Endothelial cell of umbilical vein (primary cell): ENCODE results near the gene C1R.

Source experiments
- POLR2AphosphoS5 ChIP-seq: IDR thresholded peaks from 2 replicates; pipeline ENCODE4 v1.6.1; 2012; ENCODE audit warnings: low read depth, mild to moderate bottlenecking, control low read depth, low read length, moderate library complexity; ENCODE audit not compliant: insufficient read depth
- TF ChIP-seq, protein P1 (sequence below), 2 donors: IDR thresholded peaks; 1 replicate in 1 of 2; 2 replicates in 1 of 2; pipeline ENCODE4 v1.5.1; 2011; ENCODE audit warnings: low read length in 2 of 2, mild to moderate bottlenecking in 2 of 2, moderate library complexity in 2 of 2, control low read depth in 1 of 2, inconsistent platforms in 1 of 2, low read depth in 1 of 2; ENCODE audit not compliant: insufficient read depth in 1 of 2; ENCODE audit errors: extremely low read depth in 1 of 2

DNA sequence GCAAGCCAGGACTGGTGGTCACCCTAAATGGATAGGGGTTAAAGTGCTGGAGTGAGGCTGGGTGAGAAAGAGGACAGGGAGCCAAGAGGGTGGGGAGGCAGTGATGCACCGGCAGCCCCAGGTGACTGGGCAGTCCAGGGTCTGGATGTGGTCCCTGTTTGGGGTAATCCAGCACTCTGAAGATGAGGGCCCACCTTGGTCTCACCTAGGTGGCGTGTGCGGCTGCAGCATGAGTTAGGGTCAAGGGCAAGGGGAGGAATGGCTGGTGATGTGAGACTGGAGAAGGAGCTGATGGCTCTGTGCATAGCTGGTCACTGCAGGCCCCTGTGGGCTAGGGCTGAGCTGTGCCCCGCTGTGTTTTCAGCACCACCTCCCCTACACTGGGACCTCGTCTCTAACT is 18.4 kb upstream of the C1R start:
- no peak for TF ChIP-seq POLR2AphosphoS5
- TF ChIP-seq, protein P1, sequence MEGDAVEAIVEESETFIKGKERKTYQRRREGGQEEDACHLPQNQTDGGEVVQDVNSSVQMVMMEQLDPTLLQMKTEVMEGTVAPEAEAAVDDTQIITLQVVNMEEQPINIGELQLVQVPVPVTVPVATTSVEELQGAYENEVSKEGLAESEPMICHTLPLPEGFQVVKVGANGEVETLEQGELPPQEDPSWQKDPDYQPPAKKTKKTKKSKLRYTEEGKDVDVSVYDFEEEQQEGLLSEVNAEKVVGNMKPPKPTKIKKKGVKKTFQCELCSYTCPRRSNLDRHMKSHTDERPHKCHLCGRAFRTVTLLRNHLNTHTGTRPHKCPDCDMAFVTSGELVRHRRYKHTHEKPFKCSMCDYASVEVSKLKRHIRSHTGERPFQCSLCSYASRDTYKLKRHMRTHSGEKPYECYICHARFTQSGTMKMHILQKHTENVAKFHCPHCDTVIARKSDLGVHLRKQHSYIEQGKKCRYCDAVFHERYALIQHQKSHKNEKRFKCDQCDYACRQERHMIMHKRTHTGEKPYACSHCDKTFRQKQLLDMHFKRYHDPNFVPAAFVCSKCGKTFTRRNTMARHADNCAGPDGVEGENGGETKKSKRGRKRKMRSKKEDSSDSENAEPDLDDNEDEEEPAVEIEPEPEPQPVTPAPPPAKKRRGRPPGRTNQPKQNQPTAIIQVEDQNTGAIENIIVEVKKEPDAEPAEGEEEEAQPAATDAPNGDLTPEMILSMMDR (IDR thresholded peaks at IDR 0.05; ENCODE audit: extremely low read depth in 1 of 2, insufficient read depth in 1 of 2, low read depth in 1 of 2, low read length in 2 of 2), result no peak
